Measurements from ENCODE around the gene ULBP2. TPM values are rescaled to one million over a fixed set of nuclear protein-coding genes. Genes with fewer than 3 reads are reported as not detected.
"Not testable (repeated sequence)": the region's sequence is repeated elsewhere in the genome, so short reads cannot be mapped to it uniquely, and the experiment has no call there.

Gene ULBP2
- polyA plus RNA-seq, 2 donors = 1.7 to 5.4 TPM

DNA sequence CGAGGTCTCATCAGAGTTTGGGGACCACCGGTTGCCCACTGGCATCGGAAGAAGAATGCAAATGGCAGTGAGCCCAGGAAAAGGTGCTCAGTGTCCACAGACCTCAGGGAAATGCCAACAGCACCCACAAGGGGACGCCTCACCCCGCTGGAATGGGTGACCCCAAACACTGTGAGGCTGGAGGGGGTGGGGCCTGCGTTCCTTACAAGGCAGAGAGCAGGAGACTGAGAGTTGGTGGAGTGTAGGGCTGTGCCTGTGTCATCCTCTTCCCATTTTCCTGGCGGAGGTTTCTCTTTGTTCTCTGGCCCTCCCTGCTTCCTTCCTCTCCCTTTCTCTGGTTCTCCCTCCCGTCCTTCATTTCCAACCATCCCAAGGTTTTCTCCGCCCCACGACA, 12.1 kb downstream of the ULBP2 start:
- H3K36me3 ChIP-seq (ENCODE audit: control insufficient read depth in 2 of 2, insufficient read depth in 2 of 2, low read length in 1 of 2); H3K4me1 ChIP-seq (ENCODE audit: control insufficient read depth in 2 of 2, insufficient read depth in 2 of 2, low read length in 1 of 2); H3K4me3 ChIP-seq (ENCODE audit: low read depth in 1 of 2, low read length in 2 of 2); H3K27ac ChIP-seq (ENCODE audit: low read depth in 2 of 2, low read length in 1 of 2); H3K9me3 ChIP-seq (ENCODE audit: control insufficient read depth in 2 of 2, insufficient read depth in 1 of 2, low read depth in 1 of 2, low read length in 1 of 2): not testable (repeated sequence)
- 0 to 10% methylated on average over 1 to 3 of the region's 10 CpGs for WGBS, 2 donors
- peaks cover 0 to 11% of the 10 kb centered on the region in 2 donors for H3K27me3 ChIP-seq (ENCODE audit: control insufficient read depth in 1 of 2, insufficient read depth in 2 of 2, low read length in 2 of 2)

DNA sequence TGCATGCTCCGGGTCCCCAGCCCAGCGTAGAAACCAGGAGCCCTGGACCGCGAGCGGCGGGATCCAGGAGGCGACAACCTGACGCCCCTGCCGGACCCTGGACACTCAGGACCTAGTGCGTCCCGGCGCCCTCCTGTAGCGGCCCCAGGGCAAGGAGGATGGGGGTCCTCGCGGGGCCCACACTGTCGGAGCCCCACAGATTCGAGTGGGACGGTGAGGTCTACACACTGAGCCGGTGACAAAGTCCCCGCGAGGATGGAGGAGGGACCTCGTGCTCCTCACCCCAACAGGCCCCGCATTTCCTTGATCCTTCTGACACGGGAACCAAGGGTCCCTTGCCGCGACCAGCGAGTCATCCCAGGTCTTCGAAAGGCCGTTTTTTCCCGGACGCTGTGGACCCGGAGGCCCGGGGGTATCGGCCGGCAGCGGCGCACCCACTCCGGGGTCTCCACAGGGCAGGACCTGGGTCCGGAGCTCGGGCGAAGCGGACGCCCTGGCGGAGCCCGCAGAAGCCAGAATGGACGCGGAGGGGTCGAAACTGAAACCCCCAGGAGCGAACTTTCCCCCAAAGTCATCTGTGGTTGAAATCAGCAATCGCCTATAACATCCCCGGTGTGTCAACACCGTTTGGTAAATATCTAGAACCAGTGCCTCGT, 12.6 kb downstream of the ULBP2 start:
- H3K4me1 ChIP-seq (ENCODE audit: control insufficient read depth in 2 of 2, insufficient read depth in 2 of 2, low read length in 1 of 2); H3K27ac ChIP-seq (ENCODE audit: low read depth in 2 of 2, low read length in 1 of 2); H3K9me3 ChIP-seq (ENCODE audit: control insufficient read depth in 2 of 2, insufficient read depth in 1 of 2, low read depth in 1 of 2, low read length in 1 of 2); H3K4me3 ChIP-seq (ENCODE audit: low read depth in 1 of 2, low read length in 2 of 2); H3K36me3 ChIP-seq (ENCODE audit: control insufficient read depth in 2 of 2, insufficient read depth in 2 of 2, low read length in 1 of 2): not testable (repeated sequence)
- H3K27me3 ChIP-seq (ENCODE audit: control insufficient read depth in 1 of 2, insufficient read depth in 2 of 2, low read length in 2 of 2) = peaks cover 0 to 11% of the 10 kb centered on the region in 2 donors
- WGBS, 2 donors = 4 to 7% methylated on average over 28 to 34 of the region's 53 CpGs

DNA sequence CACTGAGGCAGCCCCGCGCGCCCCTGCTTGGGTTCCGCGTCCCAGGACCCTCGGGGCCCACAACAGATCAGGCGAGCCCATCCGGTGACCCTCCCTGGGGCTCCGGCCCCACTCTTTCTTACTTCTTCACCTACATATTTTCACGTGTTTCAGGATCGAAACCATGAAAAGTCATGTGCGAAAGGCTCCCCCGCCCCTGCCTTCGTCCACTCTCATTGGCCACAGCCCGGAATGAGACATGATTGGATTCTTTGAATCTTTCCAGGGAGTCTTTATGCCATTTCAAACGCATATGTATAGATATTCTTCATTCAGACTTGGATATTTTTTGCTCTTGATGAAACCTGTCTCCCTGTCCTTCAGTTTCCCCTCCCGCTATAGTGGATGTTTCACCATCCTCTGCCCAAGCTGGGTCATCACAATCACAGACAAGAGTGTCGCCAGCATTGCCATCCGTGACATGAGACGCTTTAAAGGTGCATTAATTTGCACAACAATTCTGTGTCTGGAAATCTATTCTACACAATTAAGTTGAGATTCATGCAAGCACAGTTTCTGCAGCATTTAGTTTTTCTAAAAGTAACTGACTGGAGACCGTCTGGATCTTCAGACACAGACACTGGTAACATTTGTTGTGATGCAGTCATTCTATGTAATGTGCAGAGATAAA, 13.3 kb downstream of the ULBP2 start:
- H3K27me3 ChIP-seq (ENCODE audit: control insufficient read depth in 1 of 2, insufficient read depth in 2 of 2, low read length in 2 of 2) = peaks cover 0 to 11% of the 10 kb centered on the region in 2 donors
- H3K36me3 ChIP-seq (ENCODE audit: control insufficient read depth in 2 of 2, insufficient read depth in 2 of 2, low read length in 1 of 2); H3K27ac ChIP-seq (ENCODE audit: low read depth in 2 of 2, low read length in 1 of 2); H3K4me3 ChIP-seq (ENCODE audit: low read depth in 1 of 2, low read length in 2 of 2); H3K9me3 ChIP-seq (ENCODE audit: control insufficient read depth in 2 of 2, insufficient read depth in 1 of 2, low read depth in 1 of 2, low read length in 1 of 2); H3K4me1 ChIP-seq (ENCODE audit: control insufficient read depth in 2 of 2, insufficient read depth in 2 of 2, low read length in 1 of 2): not testable (repeated sequence)
- WGBS, 2 donors = 16% methylated on average over 12 to 13 of the region's 21 CpGs

DNA sequence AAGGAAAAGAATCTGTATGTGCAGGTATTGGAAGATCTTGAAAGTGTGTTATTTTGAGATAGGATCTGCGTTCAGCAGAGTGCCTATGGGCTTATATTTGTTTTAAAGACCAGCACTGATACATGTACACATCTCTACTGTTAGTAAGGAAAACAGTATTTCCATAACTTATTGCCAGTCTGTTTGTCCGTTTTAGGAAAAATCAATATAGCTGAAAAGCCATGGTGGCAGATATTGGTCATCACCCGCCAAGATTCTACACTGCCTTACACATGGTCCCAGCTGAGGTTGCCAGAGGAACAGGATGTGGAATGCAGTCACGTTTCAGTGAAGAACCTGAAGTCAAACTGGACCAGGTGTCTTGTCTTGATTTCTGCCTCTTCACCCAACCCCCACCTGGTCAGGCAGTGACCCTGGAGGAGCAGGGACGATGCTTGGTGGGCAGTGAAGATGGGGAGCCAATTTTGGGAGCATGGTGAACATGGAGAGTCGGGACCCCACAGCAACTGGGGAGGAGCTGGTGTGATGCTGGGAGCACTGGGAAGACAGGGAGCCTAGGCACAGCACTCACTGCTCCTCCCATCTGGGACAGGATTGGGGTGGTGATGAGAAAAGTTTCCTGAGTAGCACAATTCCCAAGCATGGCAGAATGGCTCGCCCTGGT, 14.0 kb downstream of the ULBP2 start:
- peaks cover 0 to 14% of the 10 kb centered on the region in 2 donors for H3K27me3 ChIP-seq (ENCODE audit: control insufficient read depth in 1 of 2, insufficient read depth in 2 of 2, low read length in 2 of 2)
- not testable (repeated sequence) for H3K4me3 ChIP-seq (ENCODE audit: low read depth in 1 of 2, low read length in 2 of 2); H3K4me1 ChIP-seq (ENCODE audit: control insufficient read depth in 2 of 2, insufficient read depth in 2 of 2, low read length in 1 of 2); H3K9me3 ChIP-seq (ENCODE audit: control insufficient read depth in 2 of 2, insufficient read depth in 1 of 2, low read depth in 1 of 2, low read length in 1 of 2); H3K27ac ChIP-seq (ENCODE audit: low read depth in 2 of 2, low read length in 1 of 2); H3K36me3 ChIP-seq (ENCODE audit: control insufficient read depth in 2 of 2, insufficient read depth in 2 of 2, low read length in 1 of 2)
- whole genome bisulfite sequencing, 2 donors = 34 to 40% methylated on average over 7 of the region's 7 CpGs

DNA sequence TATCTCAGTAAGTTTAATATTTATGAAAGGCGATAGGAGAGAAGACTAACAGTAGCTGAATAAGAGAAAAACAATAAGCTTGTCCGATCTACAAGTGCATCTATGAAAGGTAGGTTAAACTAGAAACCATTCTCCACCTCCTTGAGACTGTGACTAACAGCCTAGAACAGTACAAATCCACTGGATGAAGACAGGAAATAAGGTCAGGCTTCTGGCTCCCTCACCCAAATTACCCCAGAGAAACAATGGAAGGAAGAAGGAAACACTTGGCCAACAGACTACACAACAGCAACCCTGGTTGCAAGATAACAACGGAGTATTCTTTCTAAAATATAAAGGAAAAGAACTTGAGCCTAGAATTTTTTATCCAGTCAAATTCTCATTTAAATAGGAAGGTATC, 16.3 kb downstream of the ULBP2 start:
- 47 to 59% methylated on average over 3 of the region's 3 CpGs for WGBS, 2 donors
- not testable (repeated sequence) for H3K4me3 ChIP-seq (ENCODE audit: low read depth in 1 of 2, low read length in 2 of 2); H3K27ac ChIP-seq (ENCODE audit: low read depth in 2 of 2, low read length in 1 of 2); H3K4me1 ChIP-seq (ENCODE audit: control insufficient read depth in 2 of 2, insufficient read depth in 2 of 2, low read length in 1 of 2); H3K9me3 ChIP-seq (ENCODE audit: control insufficient read depth in 2 of 2, insufficient read depth in 1 of 2, low read depth in 1 of 2, low read length in 1 of 2); H3K36me3 ChIP-seq (ENCODE audit: control insufficient read depth in 2 of 2, insufficient read depth in 2 of 2, low read length in 1 of 2)
- peaks cover 0 to 13% of the 10 kb centered on the region in 2 donors for H3K27me3 ChIP-seq (ENCODE audit: control insufficient read depth in 1 of 2, insufficient read depth in 2 of 2, low read length in 2 of 2)

DNA sequence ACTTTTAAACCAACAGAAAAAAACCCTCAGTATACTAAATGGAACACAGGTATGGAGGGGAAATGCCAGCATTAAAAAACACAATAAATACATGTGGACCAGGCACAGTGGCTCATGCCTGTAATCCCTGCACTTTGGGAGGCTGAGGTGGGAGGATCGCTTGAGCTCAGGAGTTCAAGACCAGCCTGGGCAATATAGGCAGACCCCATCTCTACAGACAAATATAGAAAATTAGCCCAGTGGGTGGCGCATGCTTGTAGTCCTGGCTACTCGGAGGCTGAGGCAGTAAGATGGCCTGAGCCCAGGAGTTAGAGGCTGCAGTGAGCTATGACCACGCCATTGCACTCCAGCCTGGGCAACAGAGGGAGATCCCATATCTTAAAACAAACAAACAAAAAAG, 18.0 kb downstream of the ULBP2 start:
- H3K4me3 ChIP-seq (ENCODE audit: low read depth in 1 of 2, low read length in 2 of 2); H3K36me3 ChIP-seq (ENCODE audit: control insufficient read depth in 2 of 2, insufficient read depth in 2 of 2, low read length in 1 of 2); H3K9me3 ChIP-seq (ENCODE audit: control insufficient read depth in 2 of 2, insufficient read depth in 1 of 2, low read depth in 1 of 2, low read length in 1 of 2); H3K27ac ChIP-seq (ENCODE audit: low read depth in 2 of 2, low read length in 1 of 2): not testable (repeated sequence)
- H3K4me1 ChIP-seq (ENCODE audit: control insufficient read depth in 2 of 2, insufficient read depth in 2 of 2, low read length in 1 of 2) = peaks cover 8 to 14% of the 10 kb centered on the region in 2 donors
- peaks cover 0 to 22% of the 10 kb centered on the region in 2 donors for H3K27me3 ChIP-seq (ENCODE audit: control insufficient read depth in 1 of 2, insufficient read depth in 2 of 2, low read length in 2 of 2)
- WGBS, 2 donors = 67 to 93% methylated on average over 2 to 3 of the region's 4 CpGs

DNA sequence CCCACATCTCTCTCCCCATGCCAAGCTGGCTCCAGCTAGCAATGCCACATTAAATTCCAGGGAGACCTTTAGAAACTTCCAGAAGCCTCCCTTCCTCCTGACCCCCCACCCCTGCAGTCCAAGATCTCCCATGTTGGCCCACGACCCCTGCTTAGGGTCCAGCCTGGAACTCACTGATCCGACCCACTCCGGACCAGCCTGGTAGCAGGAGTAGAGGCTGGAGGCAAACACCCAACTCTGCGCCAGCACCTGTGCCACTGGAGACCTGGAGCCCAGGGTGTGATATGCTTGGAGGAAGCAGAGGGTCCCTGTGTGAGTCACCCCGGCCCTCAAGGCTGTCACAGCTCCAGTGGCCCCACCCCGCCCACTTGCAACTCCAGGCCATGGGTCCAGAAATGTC, 18.7 kb downstream of the ULBP2 start:
- WGBS, 2 donors = 64 to 69% methylated on average over 6 of the region's 6 CpGs

DNA sequence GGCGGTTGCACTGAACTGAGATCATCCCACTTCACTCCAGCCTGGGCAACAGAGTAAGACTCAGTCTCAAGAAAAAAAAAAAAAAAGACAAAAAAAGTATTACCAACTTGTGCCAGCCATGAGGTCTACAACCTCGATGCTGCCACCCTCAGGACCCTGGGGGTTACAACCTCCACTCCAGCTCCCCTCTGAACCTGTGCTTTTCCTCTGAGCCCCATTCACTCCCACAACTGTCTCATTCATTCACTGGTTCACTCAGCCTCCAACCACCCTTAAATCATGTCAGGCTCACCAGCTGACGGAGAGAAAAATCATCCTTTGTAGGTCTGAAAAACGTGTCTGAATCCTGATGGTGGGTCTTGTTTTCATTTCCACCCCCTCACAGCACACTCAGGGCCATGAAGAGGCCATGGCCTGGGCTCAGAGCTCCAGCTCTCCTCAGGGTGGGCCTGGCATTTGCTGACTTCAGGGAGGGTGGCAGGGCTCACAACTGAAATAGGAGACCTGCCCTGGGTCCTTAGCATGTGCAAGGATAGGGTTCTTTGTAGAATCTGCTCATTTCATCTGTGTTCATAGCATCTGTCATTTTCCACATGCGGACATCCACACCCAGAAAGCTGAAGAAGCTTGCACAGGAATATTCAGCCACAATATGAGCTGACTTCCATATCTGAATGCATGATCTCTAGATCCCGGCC, 20.1 kb downstream of the ULBP2 start:
- Histone ChIP-seq H3K36me3 (ENCODE audit: control insufficient read depth in 2 of 2, insufficient read depth in 2 of 2, low read length in 1 of 2) (no peaks in the 10 kb centered on the region), H3K27me3 (ENCODE audit: control insufficient read depth in 1 of 2, insufficient read depth in 2 of 2, low read length in 2 of 2) (peaks cover 0 to 14% of the 10 kb centered on the region in 2 donors), H3K9me3 (ENCODE audit: control insufficient read depth in 2 of 2, insufficient read depth in 1 of 2, low read depth in 1 of 2, low read length in 1 of 2) (peaks cover 0 to 3% of the 10 kb centered on the region in 2 donors), H3K4me1 (ENCODE audit: control insufficient read depth in 2 of 2, insufficient read depth in 2 of 2, low read length in 1 of 2) (peaks cover 8 to 15% of the 10 kb centered on the region in 2 donors), H3K4me3 (ENCODE audit: low read depth in 1 of 2, low read length in 2 of 2) (no peak overlapping the region), H3K27ac (ENCODE audit: low read depth in 2 of 2, low read length in 1 of 2) (no peak overlapping the region)
- WGBS, 2 donors = 63 to 69% methylated on average over 6 of the region's 6 CpGs

More for the DNA sequence above, 18.7 kb downstream of the ULBP2 start:
- Histone ChIP-seq H3K4me1 (ENCODE audit: control insufficient read depth in 2 of 2, insufficient read depth in 2 of 2, low read length in 1 of 2) (peaks cover 8 to 15% of the 10 kb centered on the region in 2 donors), H3K4me3 (ENCODE audit: low read depth in 1 of 2, low read length in 2 of 2) (no peak overlapping the region), H3K36me3 (ENCODE audit: control insufficient read depth in 2 of 2, insufficient read depth in 2 of 2, low read length in 1 of 2) (no peaks in the 10 kb centered on the region), H3K9me3 (ENCODE audit: control insufficient read depth in 2 of 2, insufficient read depth in 1 of 2, low read depth in 1 of 2, low read length in 1 of 2) (peaks cover 0 to 3% of the 10 kb centered on the region in 2 donors), H3K27me3 (ENCODE audit: control insufficient read depth in 1 of 2, insufficient read depth in 2 of 2, low read length in 2 of 2) (peaks cover 0 to 19% of the 10 kb centered on the region in 2 donors), H3K27ac (ENCODE audit: low read depth in 2 of 2, low read length in 1 of 2) (no peak overlapping the region)

DNA sequence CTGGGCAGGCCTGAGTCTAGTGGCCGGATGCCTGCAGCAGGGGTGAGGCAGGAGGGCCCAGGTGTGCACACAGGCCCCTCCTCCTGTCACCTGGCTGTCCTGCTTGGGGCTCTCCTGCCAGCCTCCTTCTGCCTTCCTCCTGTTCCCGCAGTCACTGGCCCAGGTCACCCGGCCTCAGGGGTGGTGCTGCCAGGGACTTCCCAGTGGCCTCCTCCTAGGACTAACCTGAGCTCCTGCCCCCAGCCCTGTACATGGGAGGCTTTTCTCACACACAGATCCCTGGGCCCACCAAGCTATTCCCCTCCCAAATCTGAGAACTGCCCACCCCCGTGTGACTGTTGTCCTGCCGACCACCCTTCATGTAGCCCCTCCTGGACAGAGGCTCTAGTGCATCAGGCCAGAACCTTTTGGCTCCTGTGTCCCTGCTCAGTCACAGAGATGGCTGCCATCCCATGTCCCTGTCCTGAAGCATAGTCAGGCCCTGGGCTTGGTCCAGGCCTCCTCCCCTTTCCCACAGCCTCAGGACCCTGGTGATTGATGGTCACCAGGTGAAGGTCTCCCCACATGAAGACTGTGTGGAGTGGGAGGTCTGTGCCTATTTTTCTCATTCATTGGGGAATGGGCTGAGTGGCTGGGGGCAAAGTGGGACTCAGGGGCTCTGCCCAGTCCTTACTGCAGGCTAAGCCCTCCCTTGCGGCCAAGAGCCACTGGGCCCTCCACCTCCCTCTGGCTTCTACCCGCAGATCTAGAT, 20.8 kb downstream of the ULBP2 start:
- H3K27ac ChIP-seq (ENCODE audit: low read depth in 2 of 2, low read length in 1 of 2) = no peak overlapping the region
- H3K27me3 ChIP-seq (ENCODE audit: control insufficient read depth in 1 of 2, insufficient read depth in 2 of 2, low read length in 2 of 2) = peaks cover 0 to 14% of the 10 kb centered on the region in 2 donors
- H3K4me1 ChIP-seq (ENCODE audit: control insufficient read depth in 2 of 2, insufficient read depth in 2 of 2, low read length in 1 of 2) = peaks cover 8 to 15% of the 10 kb centered on the region in 2 donors
- no peaks in the 10 kb centered on the region for H3K36me3 ChIP-seq (ENCODE audit: control insufficient read depth in 2 of 2, insufficient read depth in 2 of 2, low read length in 1 of 2)
- WGBS, 2 donors = 56 to 74% methylated on average over 7 of the region's 7 CpGs
- H3K4me3 ChIP-seq (ENCODE audit: low read depth in 1 of 2, low read length in 2 of 2) = no peak overlapping the region
- H3K9me3 ChIP-seq (ENCODE audit: control insufficient read depth in 2 of 2, insufficient read depth in 1 of 2, low read depth in 1 of 2, low read length in 1 of 2) = peaks cover 0 to 3% of the 10 kb centered on the region in 2 donors

Data from esophagus (tissue), 2 donors.